ENCODE data around the gene LMO7. TPM values are rescaled to one million over a fixed set of nuclear protein-coding genes. Genes with fewer than 3 reads are reported as not detected.

The LMO7 gene
- total RNA-seq, 1 donor from 2014 or later, result 239 TPM

DNA sequence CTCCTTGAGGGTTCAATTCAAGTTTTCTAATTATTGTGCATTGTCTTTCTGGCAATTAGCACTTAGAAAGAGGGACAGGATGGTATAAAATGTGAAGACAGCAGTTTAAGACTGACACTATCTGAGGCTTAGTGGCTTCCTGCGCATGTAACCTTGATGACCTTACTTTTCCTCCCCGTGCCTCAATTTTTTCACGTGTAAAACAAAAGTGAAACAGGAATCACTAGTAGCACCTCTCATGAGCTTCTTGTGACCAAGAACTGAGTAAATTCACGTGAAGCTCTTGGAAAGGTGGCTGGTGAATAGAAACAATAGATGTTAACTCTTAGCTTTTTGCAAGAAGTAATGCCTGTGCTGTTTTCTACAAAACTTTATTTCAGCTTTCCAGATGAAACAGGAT lies 233.9 kb downstream of the LMO7 start:
- Mint-ChIP-seq H3K4me3 (ENCODE audit: unreplicated experiment) (no peak overlapping the region), H3K36me3 (ENCODE audit: unreplicated experiment) (no peaks in the 10 kb centered on the region), H3K27ac (ENCODE audit: unreplicated experiment) (no peak overlapping the region), H3K27me3 (ENCODE audit: unreplicated experiment) (peaks cover 34% of the 10 kb centered on the region), H3K4me1 (ENCODE audit: unreplicated experiment) (peaks cover 3% of the 10 kb centered on the region), H3K9me3 (ENCODE audit: unreplicated experiment) (no peaks in the 10 kb centered on the region)
- TF ChIP-seq, protein P1, sequence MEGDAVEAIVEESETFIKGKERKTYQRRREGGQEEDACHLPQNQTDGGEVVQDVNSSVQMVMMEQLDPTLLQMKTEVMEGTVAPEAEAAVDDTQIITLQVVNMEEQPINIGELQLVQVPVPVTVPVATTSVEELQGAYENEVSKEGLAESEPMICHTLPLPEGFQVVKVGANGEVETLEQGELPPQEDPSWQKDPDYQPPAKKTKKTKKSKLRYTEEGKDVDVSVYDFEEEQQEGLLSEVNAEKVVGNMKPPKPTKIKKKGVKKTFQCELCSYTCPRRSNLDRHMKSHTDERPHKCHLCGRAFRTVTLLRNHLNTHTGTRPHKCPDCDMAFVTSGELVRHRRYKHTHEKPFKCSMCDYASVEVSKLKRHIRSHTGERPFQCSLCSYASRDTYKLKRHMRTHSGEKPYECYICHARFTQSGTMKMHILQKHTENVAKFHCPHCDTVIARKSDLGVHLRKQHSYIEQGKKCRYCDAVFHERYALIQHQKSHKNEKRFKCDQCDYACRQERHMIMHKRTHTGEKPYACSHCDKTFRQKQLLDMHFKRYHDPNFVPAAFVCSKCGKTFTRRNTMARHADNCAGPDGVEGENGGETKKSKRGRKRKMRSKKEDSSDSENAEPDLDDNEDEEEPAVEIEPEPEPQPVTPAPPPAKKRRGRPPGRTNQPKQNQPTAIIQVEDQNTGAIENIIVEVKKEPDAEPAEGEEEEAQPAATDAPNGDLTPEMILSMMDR (IDR thresholded peaks at IDR 0.05), result no peak
- DNase-seq (ENCODE audit: extremely low spot score, unreplicated experiment), result no peak

DNA sequence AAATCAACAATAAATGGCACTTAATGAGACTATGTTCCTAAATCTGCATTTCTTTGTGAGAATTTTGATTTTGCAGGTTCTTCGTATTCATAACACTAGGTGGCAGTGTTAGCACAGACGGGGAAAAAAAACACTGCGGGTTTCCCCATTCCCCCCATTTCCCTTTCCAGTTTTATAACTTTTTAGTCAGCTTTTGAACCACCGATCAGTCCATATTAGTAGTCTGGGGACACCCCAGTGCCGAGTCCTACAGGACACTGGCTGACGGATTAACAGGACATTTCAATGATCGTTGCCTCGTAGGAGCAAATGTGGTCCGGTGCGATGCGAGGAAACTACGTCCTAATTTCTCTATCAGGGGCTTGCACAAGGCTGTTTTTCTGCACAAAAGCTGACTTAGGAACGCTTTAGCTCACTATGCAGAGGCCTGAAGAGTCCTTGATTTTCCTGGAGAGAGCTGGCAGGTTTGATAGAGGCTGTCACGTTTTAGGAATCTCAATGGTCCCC lies 234.3 kb downstream of the LMO7 start:
- H3K4me3 Mint-ChIP-seq (ENCODE audit: unreplicated experiment), result no peak overlapping the region
- peaks cover 3% of the 10 kb centered on the region for H3K4me1 Mint-ChIP-seq (ENCODE audit: unreplicated experiment)
- no peaks in the 10 kb centered on the region for H3K9me3 Mint-ChIP-seq (ENCODE audit: unreplicated experiment)
- no peak for DNase-seq (ENCODE audit: extremely low spot score, unreplicated experiment)
- TF ChIP-seq, protein P1 (IDR thresholded peaks at IDR 0.05), result peak; percentile 83
- no peaks in the 10 kb centered on the region for H3K36me3 Mint-ChIP-seq (ENCODE audit: unreplicated experiment)
- H3K27me3 Mint-ChIP-seq (ENCODE audit: unreplicated experiment), result peaks cover 37% of the 10 kb centered on the region
- H3K27ac Mint-ChIP-seq (ENCODE audit: unreplicated experiment), result no peak overlapping the region

DNA sequence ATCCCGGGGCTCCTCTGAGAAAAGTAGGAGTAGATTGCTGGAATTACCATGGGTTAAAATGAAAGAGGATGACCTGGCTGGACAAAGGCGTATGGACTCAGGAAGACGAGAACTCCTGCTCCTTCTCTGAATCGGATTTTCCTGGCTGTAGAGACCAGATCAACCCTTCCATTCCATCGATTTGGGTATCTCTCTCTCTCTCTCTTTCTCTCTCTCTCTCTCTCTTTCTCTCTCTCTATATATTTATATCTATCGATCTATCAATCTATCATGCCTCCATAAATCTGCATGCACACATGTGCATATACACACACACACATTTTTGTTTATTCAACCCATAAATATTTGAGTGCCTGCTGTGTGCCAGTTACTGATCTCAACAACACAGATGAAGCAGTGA lies 234.9 kb downstream of the LMO7 start:
- no peaks in the 10 kb centered on the region for H3K9me3 Mint-ChIP-seq (ENCODE audit: unreplicated experiment)
- peaks cover 3% of the 10 kb centered on the region for H3K4me1 Mint-ChIP-seq (ENCODE audit: unreplicated experiment)
- no peak overlapping the region for H3K4me3 Mint-ChIP-seq (ENCODE audit: unreplicated experiment)
- TF ChIP-seq, protein P1 (IDR thresholded peaks at IDR 0.05), result no peak
- H3K27me3 Mint-ChIP-seq (ENCODE audit: unreplicated experiment), result peaks cover 43% of the 10 kb centered on the region
- DNase-seq (ENCODE audit: extremely low spot score, unreplicated experiment), result no peak
- H3K27ac Mint-ChIP-seq (ENCODE audit: unreplicated experiment), result no peak overlapping the region
- no peaks in the 10 kb centered on the region for H3K36me3 Mint-ChIP-seq (ENCODE audit: unreplicated experiment)

DNA sequence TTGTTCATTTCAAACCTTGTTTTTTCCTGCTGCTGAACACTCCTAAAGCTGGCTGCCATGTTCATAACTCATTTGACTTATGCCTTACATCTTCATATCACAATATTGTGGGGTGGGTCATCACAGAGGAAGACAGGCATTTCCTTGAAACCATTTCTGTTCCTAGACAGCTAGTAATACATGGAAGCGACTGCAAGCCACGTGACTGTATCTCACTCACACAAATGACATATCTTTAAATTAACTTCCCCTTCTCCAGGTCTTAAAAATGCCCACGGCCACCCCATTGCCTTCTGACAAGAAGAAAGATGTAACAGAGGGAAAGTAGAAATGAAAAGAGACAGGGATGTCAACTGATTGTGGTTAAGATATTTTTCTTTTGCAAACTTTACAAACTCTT lies 236.8 kb downstream of the LMO7 start:
- DNase-seq (ENCODE audit: extremely low spot score, unreplicated experiment), result no peak
- Mint-ChIP-seq H3K4me3 (ENCODE audit: unreplicated experiment) (no peak overlapping the region), H3K36me3 (ENCODE audit: unreplicated experiment) (no peaks in the 10 kb centered on the region), H3K27ac (ENCODE audit: unreplicated experiment) (no peak overlapping the region), H3K9me3 (ENCODE audit: unreplicated experiment) (no peaks in the 10 kb centered on the region), H3K27me3 (ENCODE audit: unreplicated experiment) (peaks cover 37% of the 10 kb centered on the region), H3K4me1 (ENCODE audit: unreplicated experiment) (no peaks in the 10 kb centered on the region)
- TF ChIP-seq, protein P1 (IDR thresholded peaks at IDR 0.05), result no peak

DNA sequence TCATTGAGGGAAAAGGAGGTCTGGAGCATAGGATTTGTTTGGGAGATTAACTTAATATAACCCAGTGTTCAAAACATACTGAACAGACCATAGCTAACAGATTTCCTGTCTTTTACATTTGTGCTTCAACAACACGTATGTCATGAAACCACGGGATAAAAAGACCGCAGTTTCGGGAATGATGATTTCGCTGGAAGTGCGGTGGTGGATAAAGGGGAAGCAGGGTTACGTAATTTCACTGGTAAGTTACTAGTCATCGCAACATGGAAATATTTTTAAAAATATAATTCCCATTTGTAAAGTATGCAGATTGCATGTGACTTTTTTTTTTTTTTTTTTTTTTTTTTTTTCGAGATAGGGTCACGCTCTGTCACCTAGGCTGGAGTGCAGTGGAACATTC lies 237.4 kb downstream of the LMO7 start:
- Mint-ChIP-seq H3K27ac (ENCODE audit: unreplicated experiment) (no peak overlapping the region), H3K4me3 (ENCODE audit: unreplicated experiment) (no peak overlapping the region), H3K27me3 (ENCODE audit: unreplicated experiment) (peaks cover 35% of the 10 kb centered on the region), H3K9me3 (ENCODE audit: unreplicated experiment) (no peaks in the 10 kb centered on the region), H3K36me3 (ENCODE audit: unreplicated experiment) (no peaks in the 10 kb centered on the region), H3K4me1 (ENCODE audit: unreplicated experiment) (no peaks in the 10 kb centered on the region)
- TF ChIP-seq, protein P1 (IDR thresholded peaks at IDR 0.05), result no peak
- DNase-seq (ENCODE audit: extremely low spot score, unreplicated experiment), result no peak
